ENCODE results near the gene PIAS2. TPM values are rescaled to one million over a fixed set of nuclear protein-coding genes. Genes with fewer than 3 reads are reported as not detected.
A peak's percentile ranks its signal among the peaks of the same experiment; 100 is the strongest.

PIAS2 gene
- total RNA-seq, 1 donor from 2014 or later, result 36.0 TPM

DNA sequence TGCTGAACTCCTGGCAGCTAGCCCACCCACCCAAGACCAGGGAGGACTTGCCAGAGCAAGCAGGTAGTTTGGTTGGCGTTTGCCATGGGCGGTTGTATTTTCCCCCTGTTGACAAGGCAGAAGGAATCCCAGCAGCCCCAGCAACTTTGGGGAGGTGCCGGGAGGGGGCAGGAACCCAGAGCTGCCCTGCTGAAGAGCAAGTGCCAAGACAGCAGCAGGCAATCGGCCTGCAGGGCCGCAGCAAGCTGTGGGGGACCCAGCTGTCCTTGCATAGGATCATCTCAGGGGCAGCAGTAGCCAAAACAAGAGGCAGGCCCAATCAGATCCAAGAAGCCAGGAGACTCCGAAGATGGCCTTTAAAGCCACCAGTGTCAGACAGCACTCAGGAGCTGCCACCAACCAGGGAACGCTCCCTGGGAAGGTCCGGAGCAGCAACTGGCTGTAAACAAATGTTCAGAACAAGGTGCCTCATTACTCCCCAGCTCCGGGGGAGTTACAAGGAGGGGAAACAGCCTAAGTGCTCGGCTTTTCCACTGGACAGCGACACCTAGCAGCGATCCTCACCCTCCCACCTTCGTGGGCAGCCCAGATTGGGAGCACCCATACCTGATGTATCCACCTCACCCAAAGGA, 162.5 kb downstream of the PIAS2 start:
- ChIA-PET POLR2A (no interaction called here), CTCF (no interaction called here)
- no peak for ATAC-seq (ENCODE audit: low read depth)
- no peak for DNase-seq
- no peak overlapping the region for H3K27ac Mint-ChIP-seq
- peak overlapping the region; percentile 39 for H3K4me3 Mint-ChIP-seq
- H3K9me3 Mint-ChIP-seq, result no peaks in the 10 kb centered on the region
- H3K27me3 Mint-ChIP-seq, result peaks cover 25% of the 10 kb centered on the region
- H3K4me1 Mint-ChIP-seq, result peaks cover 30% of the 10 kb centered on the region
- intact Hi-C loops (cut with micrococcal nuclease), result no loop called here
- H3K36me3 Mint-ChIP-seq (ENCODE audit: low read depth), result no peaks in the 10 kb centered on the region
- TF ChIP-seq, protein P1, sequence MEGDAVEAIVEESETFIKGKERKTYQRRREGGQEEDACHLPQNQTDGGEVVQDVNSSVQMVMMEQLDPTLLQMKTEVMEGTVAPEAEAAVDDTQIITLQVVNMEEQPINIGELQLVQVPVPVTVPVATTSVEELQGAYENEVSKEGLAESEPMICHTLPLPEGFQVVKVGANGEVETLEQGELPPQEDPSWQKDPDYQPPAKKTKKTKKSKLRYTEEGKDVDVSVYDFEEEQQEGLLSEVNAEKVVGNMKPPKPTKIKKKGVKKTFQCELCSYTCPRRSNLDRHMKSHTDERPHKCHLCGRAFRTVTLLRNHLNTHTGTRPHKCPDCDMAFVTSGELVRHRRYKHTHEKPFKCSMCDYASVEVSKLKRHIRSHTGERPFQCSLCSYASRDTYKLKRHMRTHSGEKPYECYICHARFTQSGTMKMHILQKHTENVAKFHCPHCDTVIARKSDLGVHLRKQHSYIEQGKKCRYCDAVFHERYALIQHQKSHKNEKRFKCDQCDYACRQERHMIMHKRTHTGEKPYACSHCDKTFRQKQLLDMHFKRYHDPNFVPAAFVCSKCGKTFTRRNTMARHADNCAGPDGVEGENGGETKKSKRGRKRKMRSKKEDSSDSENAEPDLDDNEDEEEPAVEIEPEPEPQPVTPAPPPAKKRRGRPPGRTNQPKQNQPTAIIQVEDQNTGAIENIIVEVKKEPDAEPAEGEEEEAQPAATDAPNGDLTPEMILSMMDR (IDR thresholded peaks at IDR 0.05), result no peak

DNA sequence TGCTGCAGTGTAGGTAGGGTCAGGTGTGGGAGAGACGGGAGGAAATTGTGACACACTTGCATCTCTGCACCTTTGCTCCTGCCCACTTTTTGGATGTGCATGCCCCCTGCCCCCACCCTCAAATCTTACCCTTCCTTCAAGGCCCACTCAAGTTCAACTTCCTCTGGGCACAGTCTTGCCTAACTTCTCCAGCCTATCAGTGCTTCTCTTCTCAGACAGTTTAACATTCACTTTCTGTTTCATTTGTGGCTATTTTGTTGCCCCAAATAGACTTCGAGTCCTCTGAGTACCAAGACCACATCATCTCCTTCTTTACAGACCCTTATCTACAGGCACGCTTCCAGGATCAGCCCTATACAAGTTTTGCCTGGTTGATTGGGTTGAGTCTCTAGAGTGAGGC, 163.1 kb downstream of the PIAS2 start:
- Mint-ChIP-seq H3K9me3 (no peaks in the 10 kb centered on the region), H3K27ac (no peak overlapping the region), H3K36me3 (ENCODE audit: low read depth) (no peaks in the 10 kb centered on the region), H3K4me1 (peaks cover 30% of the 10 kb centered on the region), H3K4me3 (no peak overlapping the region), H3K27me3 (peaks cover 19% of the 10 kb centered on the region)
- TF ChIP-seq, protein P1 (IDR thresholded peaks at IDR 0.05), result no peak
- DNase-seq (no peak), ATAC-seq (ENCODE audit: low read depth) (no peak)
- ChIA-PET CTCF (no interaction called here), POLR2A (no interaction called here)
- intact Hi-C loops (cut with micrococcal nuclease), result no loop called here

Other genes starting within 250 kb of the PIAS2 start
- gene ST8SIA5, start 160.5 kb downstream of the PIAS2 start, total RNA-seq, result not detected in 2 replicates
- 1.2 and 2.6 TPM in 2 replicates for gene KATNAL2, start 95 bp upstream of the PIAS2 start, total RNA-seq
- gene ELOA2, start 118.1 kb upstream of the PIAS2 start, total RNA-seq, result not detected in 2 replicates
- 36.6 and 38.8 TPM in 2 replicates for gene HDHD2, start 233.0 kb upstream of the PIAS2 start, total RNA-seq